Measurements from ENCODE around the gene TEX55. TPM values are rescaled to one million over a fixed set of nuclear protein-coding genes. Genes with fewer than 3 reads are reported as not detected.

Gene TEX55
- total RNA-seq, 1 experiment from 2014 or later: not detected

GRCh38 chr3:119156868-119157267 lies 10.9 kb downstream of the TEX55 start:
- ATAC-seq: no peak
- in situ Hi-C loops (cut with HindIII; ENCODE audit: low pct_unique_long_range_greater_than_20kb, low sequenced_read_pairs) (no loop called here), intact Hi-C loops (cut with micrococcal nuclease; ENCODE audit: unreplicated experiment) (no loop called here)
- no peak for DNase-seq (ENCODE audit: low read depth, low spot score)
- no peaks in the 10 kb centered on the region for H3K36me3 ChIP-seq (ENCODE audit: control insufficient read depth, insufficient read depth, low read length)
- no peaks in the 10 kb centered on the region for H3K27me3 ChIP-seq (ENCODE audit: control insufficient read depth, insufficient read depth, low read length)
- no peaks in the 10 kb centered on the region for H3K9me3 ChIP-seq (ENCODE audit: control insufficient read depth, insufficient read depth, low read depth, low read length)
- ChIA-PET POLR2A (no interaction called here), CTCF (no interaction called here)
- TF ChIP-seq TCF7L2 (IDR thresholded peaks at IDR 0.05; ENCODE audit: low read depth, low read length) (no peak), CTCF (IDR thresholded peaks at IDR 0.05) (no peak), POLR2AphosphoS5 (IDR thresholded peaks at IDR 0.05; ENCODE audit: low read depth, low read length) (no peak), REST (IDR thresholded peaks at IDR 0.05; ENCODE audit: insufficient read depth in 1 of 2, low read depth in 2 of 2, low read length in 1 of 2) (no peak), SIN3A (IDR thresholded peaks at IDR 0.05; ENCODE audit: borderline replicate concordance, insufficient read depth, low read depth, low read length) (no peak)
- H3K27ac ChIP-seq (ENCODE audit: low read length): no peak overlapping the region
- H3K4me1 ChIP-seq (ENCODE audit: control insufficient read depth, insufficient read depth, low read length): no peaks in the 10 kb centered on the region
- no peak overlapping the region for H3K4me3 ChIP-seq (ENCODE audit: low read depth in 2 of 2, low read length in 2 of 2)
- no TSS peak for BruUV-seq (replicated peaks)

GRCh38 chr3:119157971-119158370 lies 12.0 kb downstream of the TEX55 start:
- in situ Hi-C loops (cut with HindIII; ENCODE audit: low pct_unique_long_range_greater_than_20kb, low sequenced_read_pairs): no loop called here
- no peaks in the 10 kb centered on the region for H3K4me1 ChIP-seq (ENCODE audit: control insufficient read depth, insufficient read depth, low read length)
- ATAC-seq (no peak), DNase-seq (ENCODE audit: low read depth, low spot score) (no peak)
- POLR2A ChIA-PET: no interaction called here
- H3K27ac ChIP-seq (ENCODE audit: low read length): no peak overlapping the region
- CTCF ChIA-PET: no interaction called here
- no peaks in the 10 kb centered on the region for H3K9me3 ChIP-seq (ENCODE audit: control insufficient read depth, insufficient read depth, low read depth, low read length)
- BruUV-seq (replicated peaks): no TSS peak
- intact Hi-C loops (cut with micrococcal nuclease; ENCODE audit: unreplicated experiment): no loop called here
- TF ChIP-seq REST (IDR thresholded peaks at IDR 0.05; ENCODE audit: insufficient read depth in 1 of 2, low read depth in 2 of 2, low read length in 1 of 2) (no peak), SIN3A (IDR thresholded peaks at IDR 0.05; ENCODE audit: borderline replicate concordance, insufficient read depth, low read depth, low read length) (no peak), TCF7L2 (IDR thresholded peaks at IDR 0.05; ENCODE audit: low read depth, low read length) (no peak), CTCF (IDR thresholded peaks at IDR 0.05) (no peak), POLR2AphosphoS5 (IDR thresholded peaks at IDR 0.05; ENCODE audit: low read depth, low read length) (no peak)
- no peaks in the 10 kb centered on the region for H3K36me3 ChIP-seq (ENCODE audit: control insufficient read depth, insufficient read depth, low read length)
- no peak overlapping the region for H3K4me3 ChIP-seq (ENCODE audit: low read depth in 2 of 2, low read length in 2 of 2)
- H3K27me3 ChIP-seq (ENCODE audit: control insufficient read depth, insufficient read depth, low read length): no peaks in the 10 kb centered on the region
